Middle frontal gyrus (tissue), 1 donor: ENCODE measurements around the gene EVC2.

Experiments
- DNase-seq: peaks from one replicate; pipeline ENCODE4 v3.0.0-alpha.2; 2015; ENCODE audit warnings: low spot score; ENCODE audit errors: extremely low spot score

The EVC2 gene

DNA sequence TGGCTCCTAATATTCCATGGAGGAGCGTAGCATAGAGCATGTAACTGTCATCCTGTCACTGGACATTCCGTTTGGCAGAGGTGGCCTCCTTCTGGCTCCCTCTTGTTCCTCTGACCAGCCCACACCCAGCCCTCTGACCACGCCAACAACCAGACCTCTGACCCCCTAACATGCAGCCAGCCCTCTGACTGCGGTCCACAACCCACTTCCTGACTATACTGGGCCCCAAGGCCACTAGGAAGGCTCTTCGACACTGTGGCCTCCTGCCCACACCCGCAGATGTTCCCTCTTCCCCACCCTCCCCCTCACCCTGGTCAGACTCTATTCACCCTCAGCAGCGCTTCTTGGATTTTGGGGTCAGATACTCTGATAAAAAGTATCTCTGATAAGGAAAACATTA is 141.4 kb downstream of the EVC2 start:
- DNase-seq = no peak

DNA sequence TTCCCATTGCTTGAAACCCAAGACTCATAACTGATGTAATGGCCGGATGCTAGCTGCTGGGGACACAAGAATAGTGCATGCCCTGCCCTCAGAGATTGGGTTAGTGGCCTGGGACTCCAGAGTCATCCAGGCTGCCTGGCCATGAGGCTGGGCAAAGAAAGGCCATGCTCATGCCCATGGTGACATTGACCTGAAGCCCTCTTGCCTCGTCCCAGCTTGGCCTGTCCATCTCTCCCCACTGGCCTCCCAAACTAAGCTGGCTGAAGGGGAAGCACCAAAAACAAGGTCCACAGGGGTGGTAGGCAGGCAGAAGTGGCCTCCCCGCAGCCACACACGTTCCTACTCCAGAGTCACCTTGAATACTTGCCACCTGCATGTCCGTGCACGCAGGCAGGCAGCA is 141.8 kb downstream of the EVC2 start:
- no peak for DNase-seq

DNA sequence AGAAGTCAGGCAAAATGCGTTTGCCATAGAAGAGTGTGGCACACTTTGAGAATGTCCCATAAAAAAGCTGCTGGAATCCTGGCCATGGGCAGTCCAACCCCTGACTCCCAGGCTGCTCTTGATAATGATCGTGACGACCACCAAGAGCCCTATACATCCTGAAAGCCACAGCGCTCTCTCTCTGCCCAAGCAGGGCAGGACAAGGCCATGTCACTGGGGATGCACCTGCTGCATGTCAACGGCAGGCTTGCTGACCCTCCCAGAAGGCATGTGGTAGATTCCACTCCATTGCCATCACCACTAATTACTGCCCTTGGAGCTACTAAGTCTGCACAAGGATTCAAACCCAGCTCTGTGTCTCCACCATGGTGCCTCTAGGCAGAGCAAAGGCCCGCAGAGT is 144.5 kb downstream of the EVC2 start:
- no peak for DNase-seq

DNA sequence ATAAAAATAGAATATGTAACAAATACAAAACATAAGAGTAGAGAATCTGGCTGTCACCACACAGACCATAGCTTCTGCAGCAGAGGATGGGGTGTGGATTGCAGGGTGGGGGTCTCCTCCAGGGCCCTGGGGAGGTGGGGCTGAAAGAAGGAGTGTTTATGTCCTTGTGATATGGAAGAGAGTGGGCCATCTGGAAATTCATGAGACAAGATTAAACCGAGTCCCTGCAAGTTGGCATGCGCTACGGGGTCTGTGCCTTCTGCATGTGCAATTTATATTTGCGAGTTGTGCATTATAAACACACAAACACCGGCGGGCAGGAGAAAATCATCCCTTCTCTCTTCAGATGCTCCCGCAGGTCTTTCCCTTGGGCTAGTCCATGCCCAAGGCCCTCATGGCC is 145.9 kb downstream of the EVC2 start:
- DNase-seq = no peak

DNA sequence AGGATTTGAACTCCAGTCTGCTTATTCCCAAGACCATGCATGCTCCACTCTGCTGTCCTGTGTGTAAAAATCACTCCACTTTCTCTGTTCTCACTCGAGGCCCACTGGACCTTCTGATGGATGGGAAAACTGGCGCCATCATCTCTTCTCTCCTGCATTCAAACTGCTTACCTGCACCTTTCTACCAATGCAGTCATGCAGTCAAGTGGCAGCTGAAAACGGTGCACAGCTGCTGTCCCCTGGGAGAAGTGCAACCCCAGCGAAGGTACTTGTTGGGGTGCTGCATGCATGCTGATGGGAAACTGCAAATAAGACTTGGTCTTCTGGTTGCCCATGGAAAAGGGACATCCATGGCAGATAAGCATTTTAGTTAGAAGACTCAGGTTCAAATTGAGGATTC is 147.1 kb downstream of the EVC2 start:
- no peak for DNase-seq

DNA sequence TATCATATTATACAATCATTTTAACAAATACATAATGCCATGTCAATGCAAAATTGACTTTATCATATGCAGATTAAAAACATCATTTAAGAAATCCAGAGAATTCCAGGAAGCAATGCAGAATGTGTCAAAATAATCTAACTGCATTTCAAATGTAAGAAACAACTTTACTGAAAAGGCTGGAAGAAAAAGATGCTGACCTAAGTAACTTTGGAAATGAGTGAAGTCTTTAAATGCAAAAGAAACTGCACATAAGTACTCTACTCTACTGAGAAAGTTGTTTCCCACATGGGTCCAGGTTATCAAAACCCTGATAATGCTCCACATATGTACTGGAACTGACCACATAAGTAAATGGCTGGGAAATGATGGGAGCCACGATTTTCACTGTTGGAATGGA is 149.9 kb downstream of the EVC2 start:
- no peak for DNase-seq

DNA sequence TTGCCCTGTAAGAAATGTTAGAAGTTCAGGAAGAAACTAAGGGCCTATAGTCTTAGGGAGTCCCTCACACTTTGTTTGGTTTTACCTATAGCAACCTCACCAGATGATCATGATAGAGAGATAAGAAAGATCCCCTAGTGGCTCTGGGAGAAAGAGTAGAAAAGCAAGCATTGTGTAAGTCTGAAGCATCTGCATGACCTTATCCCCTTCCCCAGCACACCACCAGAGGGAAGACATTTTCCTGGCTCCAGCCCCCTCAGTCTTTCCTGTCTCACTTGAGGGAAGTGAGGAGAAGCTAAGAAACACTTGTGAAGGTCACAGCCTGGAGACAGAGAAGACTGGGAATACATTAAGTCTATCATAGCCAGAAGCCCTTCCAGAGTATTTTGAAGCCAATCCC is 154.0 kb downstream of the EVC2 start:
- DNase-seq = no peak

DNA sequence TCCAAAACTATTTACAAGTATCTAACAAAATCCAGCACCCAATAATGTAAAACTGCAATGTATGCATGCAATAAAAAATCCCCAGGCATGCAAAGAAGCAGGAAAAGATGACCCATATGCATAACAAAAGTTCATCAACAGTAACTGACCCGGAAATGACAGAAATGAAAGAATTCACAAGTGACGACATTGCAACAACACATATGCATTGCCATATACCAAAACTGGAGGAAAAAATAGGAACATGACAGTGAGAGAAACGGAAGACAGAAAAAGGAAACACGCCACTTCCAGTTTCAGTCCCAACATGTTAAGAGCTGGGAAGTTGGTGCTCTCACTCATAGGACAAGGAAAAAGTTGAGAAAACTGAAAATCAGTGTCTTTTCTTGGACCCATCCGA is 154.6 kb downstream of the EVC2 start:
- no peak for DNase-seq

DNA sequence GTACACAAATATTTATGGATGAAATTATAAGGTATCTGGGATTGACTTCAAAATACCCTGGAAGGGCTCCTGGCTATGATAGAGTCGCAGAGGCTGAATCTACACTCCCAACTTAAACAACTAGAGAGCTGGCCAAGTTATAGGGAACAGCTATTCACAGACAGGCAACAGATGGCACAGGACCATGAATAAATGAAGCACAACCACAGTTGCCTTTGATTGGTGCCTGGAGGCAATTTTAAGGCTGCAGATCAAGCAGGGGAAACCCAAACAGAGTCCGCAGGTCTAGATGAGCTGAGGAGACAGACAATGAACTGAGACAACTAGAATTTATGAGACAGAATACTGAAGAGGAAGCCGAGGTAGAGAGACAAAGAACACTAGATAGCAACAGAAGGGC is 155.9 kb downstream of the EVC2 start:
- DNase-seq = no peak

DNA sequence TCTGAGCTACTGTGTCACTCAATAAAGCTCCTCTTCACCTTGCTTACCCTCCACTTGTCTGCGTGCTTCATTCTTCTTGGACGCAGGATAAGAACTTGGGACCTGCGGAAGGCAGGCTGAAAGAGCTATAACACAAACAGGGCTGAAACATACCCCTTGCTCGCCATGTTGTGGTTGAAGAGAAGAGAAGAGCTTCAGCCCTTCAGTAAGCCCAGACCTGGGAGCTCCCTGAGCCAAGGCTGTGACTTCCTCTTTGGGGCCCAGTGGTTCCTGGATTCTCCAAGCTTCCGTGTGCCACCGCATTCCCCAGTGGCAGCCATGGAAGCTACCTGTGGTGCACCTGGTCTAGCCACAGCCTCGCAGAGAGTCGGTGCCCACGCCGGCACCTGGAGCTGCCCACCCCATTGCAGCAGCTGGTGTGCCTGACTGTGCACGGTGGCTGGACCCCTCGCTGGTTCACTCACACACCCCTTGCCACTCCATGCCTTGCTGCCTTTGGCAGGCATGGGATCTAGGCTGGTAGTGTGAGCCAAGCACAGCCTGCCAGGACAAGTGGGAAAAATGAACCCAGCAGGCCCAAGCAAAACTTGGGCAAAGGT is 160.6 kb downstream of the EVC2 start:
- DNase-seq = no peak

DNA sequence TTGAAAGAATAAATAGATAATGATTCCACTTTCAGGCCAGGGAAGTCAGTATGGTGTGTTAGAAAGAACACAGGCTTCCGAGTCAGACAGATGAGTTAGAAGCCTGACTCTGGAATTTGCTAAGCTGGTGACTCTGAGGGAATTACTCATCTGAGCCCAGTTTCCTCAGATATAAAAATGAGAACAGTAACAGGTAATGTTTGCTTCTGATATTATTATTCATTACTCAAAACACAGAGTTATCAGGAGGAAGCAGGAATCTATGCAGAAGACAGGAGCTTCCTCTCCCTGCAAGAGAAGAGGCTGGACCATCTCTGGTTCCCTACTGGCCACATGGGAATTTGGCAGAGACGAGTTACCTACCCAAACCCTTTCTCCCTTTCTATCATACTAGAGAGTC is 163.1 kb downstream of the EVC2 start:
- no peak for DNase-seq

DNA sequence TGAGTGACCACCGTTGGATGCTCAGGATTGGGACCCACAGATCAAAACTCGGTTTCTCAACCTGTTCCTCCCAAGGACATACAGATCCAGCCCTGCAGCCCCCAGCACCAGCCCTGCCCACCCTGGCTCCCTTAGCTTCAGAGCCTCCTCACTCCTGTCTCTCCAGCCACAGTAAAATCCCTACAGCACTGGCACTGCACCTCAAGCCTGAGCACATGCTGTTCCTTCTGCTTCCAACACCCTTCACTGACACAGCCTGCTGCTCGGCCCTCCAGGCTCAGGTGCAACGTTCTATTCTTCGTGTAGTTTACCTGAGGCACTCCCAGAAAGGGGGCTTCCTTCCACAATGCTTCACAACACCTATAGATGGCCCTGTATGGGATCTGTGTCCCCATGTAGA is 163.6 kb downstream of the EVC2 start:
- no peak for DNase-seq

DNA sequence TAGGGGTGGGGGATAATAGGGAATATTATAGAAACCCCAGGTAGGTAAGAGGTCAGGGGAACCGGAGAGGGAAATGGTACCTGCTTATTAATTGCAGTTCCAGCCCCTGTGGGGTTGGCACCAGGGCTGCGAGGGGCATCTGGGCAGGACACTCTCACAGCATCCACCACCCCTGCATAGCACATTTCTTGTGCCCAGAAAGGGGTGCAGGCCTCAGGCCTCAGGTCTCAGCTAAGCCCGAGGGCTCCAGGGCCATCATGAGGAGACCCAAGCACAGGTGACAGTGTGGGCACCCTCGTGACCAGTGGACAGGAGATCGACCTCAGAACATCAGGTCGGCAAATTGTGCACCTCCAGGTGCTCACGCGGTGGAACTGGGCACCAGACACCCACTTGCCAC is 164.7 kb downstream of the EVC2 start:
- DNase-seq = no peak

DNA sequence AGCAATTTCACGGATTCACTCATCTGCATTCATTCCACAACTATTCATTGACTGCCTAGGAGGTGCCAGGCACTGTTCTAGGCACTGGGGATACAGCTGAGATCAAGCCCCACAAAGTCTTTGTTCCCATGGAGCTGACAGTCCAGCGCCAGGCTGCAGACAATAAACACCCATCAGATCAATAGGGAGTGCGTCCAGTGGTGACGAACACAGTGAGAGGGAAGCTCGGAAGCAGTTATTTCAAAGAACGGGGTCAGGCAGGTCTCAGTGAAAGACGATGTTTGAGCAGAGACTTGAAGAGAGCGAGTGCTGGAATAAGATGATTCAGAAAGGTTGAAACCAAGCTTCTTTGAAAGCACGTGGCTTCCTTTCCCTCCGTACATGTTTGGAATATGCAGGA is 167.2 kb downstream of the EVC2 start:
- no peak for DNase-seq

DNA sequence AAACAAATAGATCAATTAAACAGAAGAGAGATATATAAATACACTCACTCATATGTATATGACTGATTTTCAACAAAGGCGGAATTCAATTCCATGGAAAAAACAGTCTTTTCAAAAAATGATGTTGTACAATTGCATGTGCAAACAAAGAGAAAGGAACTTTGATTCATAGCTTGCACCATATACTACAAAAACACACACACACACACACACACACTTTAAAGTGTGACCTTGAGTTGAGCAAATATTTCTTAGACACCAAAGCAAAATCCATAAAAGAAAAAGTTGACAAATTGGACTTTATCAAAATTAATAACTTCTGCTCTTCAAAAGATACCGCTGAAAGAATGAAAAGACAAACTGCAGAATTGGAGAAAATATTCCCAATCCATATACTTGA is 168.8 kb downstream of the EVC2 start:
- no peak for DNase-seq

DNA sequence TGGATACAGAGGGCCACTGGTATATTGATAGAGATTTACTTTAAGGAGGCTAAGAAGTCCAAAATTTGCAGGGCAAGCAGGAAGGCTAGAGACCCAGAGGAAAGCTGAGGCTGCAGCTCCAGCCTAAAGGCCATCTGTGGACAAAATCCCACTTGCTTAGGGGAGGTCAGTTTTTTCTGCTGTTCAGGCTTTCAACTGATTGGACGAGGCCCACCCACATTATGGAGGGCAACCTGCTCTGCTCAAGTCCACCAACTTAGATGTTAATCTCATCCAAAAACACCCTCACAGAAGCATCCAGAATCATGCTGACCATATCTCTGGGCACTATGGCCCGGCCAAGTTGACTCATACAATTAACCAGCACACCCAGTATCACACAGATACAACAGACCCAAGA is 176.3 kb downstream of the EVC2 start:
- DNase-seq = no peak

DNA sequence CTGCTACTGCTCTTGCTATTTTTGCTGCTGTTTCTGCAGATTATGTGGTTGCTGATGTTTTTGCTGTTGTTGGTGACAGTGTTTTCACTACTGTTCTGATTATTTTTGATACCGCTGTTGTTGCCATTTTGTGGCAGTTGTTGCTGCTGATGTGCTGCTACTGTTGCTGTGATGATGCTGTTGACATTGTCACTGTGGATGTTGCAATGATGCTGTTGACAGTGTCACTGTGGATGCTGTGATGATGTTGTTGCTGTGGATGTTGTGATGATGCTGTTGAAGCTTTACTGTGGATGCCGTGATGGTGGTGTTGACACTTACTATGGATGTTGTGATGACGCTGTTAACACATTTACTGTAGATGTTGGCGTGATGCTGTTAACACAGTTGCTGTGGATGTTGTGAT is 180.3 kb downstream of the EVC2 start:
- no peak for DNase-seq

DNA sequence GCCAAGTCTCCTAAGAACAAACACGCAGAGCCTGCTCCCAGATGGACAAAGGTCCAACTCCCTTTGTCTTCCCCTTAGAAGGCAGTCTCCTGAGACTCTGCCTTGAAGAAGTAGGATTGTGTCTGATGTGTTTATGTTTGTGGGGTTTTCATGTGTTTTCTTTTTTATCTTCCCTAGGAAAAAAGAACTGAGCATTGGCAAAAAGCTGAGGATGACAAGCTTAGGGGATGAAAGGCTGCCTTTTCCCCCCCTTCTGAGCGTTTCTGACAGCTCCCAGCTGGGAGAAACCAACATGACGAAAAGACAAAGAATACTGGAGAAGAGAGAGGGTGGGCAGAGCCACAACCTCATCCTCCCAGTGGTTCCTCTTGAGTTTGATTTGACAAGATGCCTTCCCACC is 181.1 kb downstream of the EVC2 start:
- no peak for DNase-seq

DNA sequence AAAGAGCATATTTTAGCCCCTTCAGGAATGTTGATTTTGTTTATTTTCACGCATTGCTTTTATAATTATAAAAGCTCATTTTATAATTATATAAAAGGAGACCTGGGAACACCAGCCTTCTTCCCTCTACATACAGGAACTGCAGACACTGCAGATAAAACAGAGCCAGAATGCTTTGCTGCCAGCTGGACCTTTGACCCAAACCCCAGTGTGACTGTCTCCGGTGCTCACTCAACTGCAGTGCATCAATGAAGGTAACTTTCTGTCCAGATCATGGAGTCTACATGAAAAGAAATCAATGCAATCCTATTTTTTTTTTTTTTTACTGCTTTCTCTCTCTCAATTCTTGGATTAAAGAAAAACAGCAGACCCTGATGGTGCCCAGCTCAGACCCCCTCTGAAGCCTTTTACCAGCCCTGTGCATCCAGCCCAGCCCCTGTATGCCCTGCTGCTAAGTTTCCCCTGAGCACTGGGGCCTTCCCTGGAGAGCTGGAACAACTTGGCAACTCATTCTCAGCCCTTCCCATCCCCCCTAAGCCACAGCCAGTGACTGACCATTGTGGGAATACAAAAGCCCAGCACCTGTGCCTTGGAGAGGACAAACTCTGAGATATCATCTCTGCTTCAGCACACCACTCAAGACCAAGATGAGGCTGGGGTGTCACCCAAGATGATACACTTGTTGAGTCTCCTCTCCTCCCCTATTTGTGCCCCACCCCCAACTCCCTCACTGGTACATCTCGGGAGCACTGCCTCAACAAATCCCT is 182.1 kb downstream of the EVC2 start:
- DNase-seq = no peak

DNA sequence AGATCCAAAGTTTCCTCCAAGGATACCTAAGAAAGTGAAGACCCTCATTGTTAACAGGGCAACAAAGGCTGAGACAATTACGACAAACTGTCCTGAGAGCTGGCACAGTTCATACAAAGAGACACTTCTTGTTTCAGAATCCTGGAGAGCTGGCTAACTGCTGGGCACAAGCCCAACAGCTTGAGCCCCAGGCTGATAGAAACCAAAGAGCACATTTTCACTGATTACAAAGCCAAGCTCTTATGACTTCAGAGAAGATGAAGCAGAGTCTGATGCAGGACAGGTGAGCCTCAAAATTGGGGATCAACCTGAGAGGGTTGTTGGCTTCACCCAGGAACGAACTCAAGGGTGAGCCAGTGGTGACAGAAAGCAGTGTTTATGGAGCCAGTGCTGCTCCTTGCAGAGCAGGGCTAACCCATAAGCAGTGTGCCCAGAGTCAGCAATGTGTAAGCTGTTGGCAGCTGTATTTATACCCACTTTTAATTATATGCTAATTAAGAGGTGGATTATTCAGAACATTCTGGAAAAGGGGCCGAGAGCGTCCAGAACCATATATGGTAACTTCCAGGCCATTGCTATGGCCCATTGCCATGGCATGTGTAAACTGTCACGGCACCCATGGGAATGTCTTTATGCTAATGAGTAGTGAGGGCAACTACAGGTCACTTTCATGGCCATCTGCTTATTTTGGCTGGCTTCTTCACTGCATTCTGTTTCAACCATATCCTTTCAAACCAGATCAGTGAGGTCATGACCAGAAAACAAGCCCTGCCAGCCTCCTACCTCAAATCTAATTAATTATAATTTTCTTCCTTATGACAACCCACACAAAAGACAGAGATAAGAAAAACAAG is 183.7 kb downstream of the EVC2 start:
- no peak for DNase-seq

DNA sequence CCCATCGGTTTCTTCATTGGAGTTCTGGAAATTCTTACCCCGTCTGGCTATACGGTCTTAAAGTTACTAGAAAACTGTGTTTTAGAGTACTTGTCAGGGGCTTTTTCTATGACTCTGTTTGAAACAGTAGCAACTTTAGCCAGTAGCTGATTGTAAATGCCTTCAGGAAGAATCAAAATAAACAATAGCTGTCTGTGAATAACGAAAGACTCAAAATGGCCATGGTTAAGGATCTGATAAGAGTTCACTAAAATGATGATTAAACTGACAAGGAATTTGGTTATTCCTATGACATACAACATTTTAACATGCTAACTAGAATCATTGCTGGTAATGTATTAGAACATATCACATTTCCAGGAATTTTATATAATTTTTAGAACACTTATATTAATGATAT is 191.0 kb downstream of the EVC2 start:
- DNase-seq = no peak

DNA sequence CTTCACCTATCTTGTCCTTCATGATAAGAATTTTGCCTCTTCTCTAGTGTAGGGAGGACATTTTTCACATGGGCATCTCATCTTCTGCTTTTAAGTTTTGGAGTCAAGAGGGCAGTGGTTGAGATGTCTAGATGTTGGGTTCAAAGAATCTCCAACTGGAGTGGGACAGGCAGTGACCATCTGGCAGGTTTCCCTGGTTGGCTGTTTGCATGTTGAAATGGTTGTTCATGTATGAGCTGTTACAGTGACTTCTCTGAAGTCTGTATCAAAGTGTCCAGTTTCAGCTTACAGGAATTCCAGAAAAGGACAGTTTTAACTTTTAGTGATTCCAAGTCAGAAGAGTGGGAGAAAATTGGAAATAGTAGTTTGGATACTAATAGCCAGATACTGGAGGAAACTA is 192.7 kb downstream of the EVC2 start:
- no peak for DNase-seq
